Endothelial cell of umbilical vein (primary cell): Measurements from ENCODE around the gene PRKAR1B. TPM values are rescaled to one million over a fixed set of nuclear protein-coding genes. Genes with fewer than 3 reads are reported as not detected.

ENCODE experiments used
- BruUV-seq: library from RNA; stranded (reverse); fragments of 400-500 nt; replicated peaks from 2 replicates; lab custom pipeline; 2021; lab: Mats Ljungman, UMichigan
- CTCF ChIA-PET: fragments of 300-600, 350-600 bp; sonication (Branson Sonifier 250); formaldehyde crosslinking; loops from one replicate; lab custom pipeline; 2021; ENCODE audit warnings: antibody characterized with exemption, inconsistent platforms; lab: Charles Lee
- POLR2A ChIA-PET: fragments of 300-600, 350-600 bp; sonication (Branson Sonifier 250); formaldehyde crosslinking; loops from one replicate; lab custom pipeline; 2021; ENCODE audit warnings: antibody characterized with exemption, inconsistent platforms; lab: Charles Lee
- DNase-seq: peaks from one replicate; pipeline ENCODE4 v3.0.0-alpha.2; 2011; ENCODE audit warnings: low read depth, low spot score
- FAIRE-seq: peaks from 2 replicates; lab custom pipeline; 2011; peaks lifted over from hg19 to GRCh38; lab: Jason Lieb, UNC
- H2AFZ ChIP-seq: 2 replicates; pipeline ENCODE4 v1.6.0; 2012; ENCODE audit warnings: low read depth, low read length, control low read depth, inconsistent platforms
- H3K27ac ChIP-seq: 2 replicates; pipeline ENCODE4 v1.5.1; 2011; ENCODE audit warnings: low read depth, mild to moderate bottlenecking, control low read depth, low read length, moderate library complexity; ENCODE audit not compliant: insufficient read depth
- H3K27me3 ChIP-seq, 2 experiments: 2 replicates each; pipeline versions ENCODE4 v1.6.0 to v1.6.1; 2011; ENCODE audit warnings: low read length in 2 of 2, mixed read lengths in 1 of 2; ENCODE audit not compliant: control insufficient read depth in 2 of 2, insufficient read depth in 2 of 2
- H3K36me3 ChIP-seq, 2 experiments: 2 replicates in 1 of 2; 3 replicates in 1 of 2; pipeline ENCODE4 v1.5.1; 2011; ENCODE audit warnings: low read length in 2 of 2, mild to moderate bottlenecking in 1 of 2, moderate library complexity in 1 of 2; ENCODE audit not compliant: control insufficient read depth in 2 of 2, insufficient read depth in 2 of 2; ENCODE audit errors: extremely low read depth in 1 of 2
- H3K4me1 ChIP-seq: 3 replicates; pipeline ENCODE4 v1.5.1; 2011; ENCODE audit warnings: mild to moderate bottlenecking, low read length; ENCODE audit not compliant: control insufficient read depth, insufficient read depth; ENCODE audit errors: extremely low read depth
- H3K4me2 ChIP-seq: 2 replicates; pipeline ENCODE4 v1.6.1; 2011; ENCODE audit warnings: low read length, control low read depth, mixed read lengths; ENCODE audit not compliant: insufficient read depth
- H3K4me3 ChIP-seq, 3 experiments: fragments of 200-600 bp in 1 of 3; sonication (generic), shearing (Covaris generic) in 1 of 3; replicated peaks in 1 of 3; 2 replicates each; pipeline ENCODE4 v1.5.1; 2011 to 2016; ENCODE audit warnings: control low read depth in 3 of 3, low read length in 3 of 3, mild to moderate bottlenecking in 2 of 3, inconsistent platforms in 1 of 3, low read depth in 1 of 3, moderate library complexity in 1 of 3; ENCODE audit not compliant: insufficient read depth in 1 of 3
- H3K79me2 ChIP-seq: 2 replicates; pipeline ENCODE4 v1.6.0; 2012; ENCODE audit warnings: low read length, inconsistent platforms; ENCODE audit not compliant: control insufficient read depth, insufficient read depth
- H3K9ac ChIP-seq: replicated peaks from 2 replicates; pipeline ENCODE3; 2011; ENCODE audit warnings: low read length, control low read depth; ENCODE audit not compliant: insufficient read depth; ENCODE audit errors: extremely low read depth
- H3K9me1 ChIP-seq: replicated peaks from 3 replicates; pipeline ENCODE4 v1.6.0; 2011; ENCODE audit warnings: mild to moderate bottlenecking, low read length; ENCODE audit not compliant: control insufficient read depth, insufficient read depth; ENCODE audit errors: extremely low read depth
- H3K9me3 ChIP-seq: replicated peaks from 2 replicates; pipeline ENCODE4 v1.5.1; 2012; ENCODE audit warnings: low read length, inconsistent platforms; ENCODE audit not compliant: control insufficient read depth, insufficient read depth
- H4K20me1 ChIP-seq: replicated peaks from 2 replicates; pipeline ENCODE3; 2011; ENCODE audit warnings: mild to moderate bottlenecking, low read length; ENCODE audit not compliant: control insufficient read depth, insufficient read depth; ENCODE audit errors: extremely low read depth
- EZH2 ChIP-seq: IDR thresholded peaks from 2 replicates; pipeline ENCODE4 v1.6.1; 2012; ENCODE audit warnings: borderline replicate concordance, low read depth, mild to moderate bottlenecking, moderate library complexity, low read length, inconsistent platforms; ENCODE audit not compliant: severe bottlenecking
- FOS ChIP-seq: IDR thresholded peaks from 2 replicates; pipeline ENCODE4 v1.6.1; 2011; ENCODE audit warnings: mild to moderate bottlenecking, low read length, moderate library complexity, borderline replicate concordance; ENCODE audit not compliant: insufficient read depth
- GATA2 ChIP-seq: IDR thresholded peaks from 2 replicates; pipeline ENCODE4 v1.7.0; 2011; ENCODE audit warnings: low read depth, mild to moderate bottlenecking, moderate library complexity, mixed read lengths, low read length; ENCODE audit not compliant: insufficient read length, insufficient read depth
- JUN ChIP-seq: IDR thresholded peaks from 2 replicates; pipeline ENCODE4 v1.6.1; 2011; ENCODE audit warnings: borderline replicate concordance, low read depth; ENCODE audit not compliant: insufficient read length, insufficient read depth
- MYC ChIP-seq: IDR thresholded peaks from one replicate; pipeline ENCODE4 v1.6.1; 2011; ENCODE audit warnings: mild to moderate bottlenecking, low read depth, low read length
- POLR2A ChIP-seq: IDR thresholded peaks from 2 replicates; pipeline ENCODE4 v1.6.1; 2012; ENCODE audit warnings: low read depth, mild to moderate bottlenecking, control low read depth, low read length
- POLR2AphosphoS5 ChIP-seq: IDR thresholded peaks from 2 replicates; pipeline ENCODE4 v1.6.1; 2012; ENCODE audit warnings: low read depth, mild to moderate bottlenecking, control low read depth, low read length, moderate library complexity; ENCODE audit not compliant: insufficient read depth
- dilution Hi-C: fragments of 300-500 bp; cut with MboI; formaldehyde crosslinking; loops from one replicate; pipeline ENCODE4 v1.15.0; 2019; ENCODE audit warnings: low sequenced_read_pairs; ENCODE audit not compliant: extremely low pct_ligation_motif_present
- intact Hi-C: fragments of 100-400 bp; cut with micrococcal nuclease; formaldehyde crosslinking; loops from one replicate; pipeline ENCODE4 v1.10.0; 2022
- polyA plus RNA-seq, 4 experiments: library from polyadenylated mRNA; depleted of rRNA in 3 of 4; stranded (reverse) in 3 of 4; unstranded in 1 of 4; fragments of >200 nt; gene quantifications; 2 replicates each; pipeline versions ENCODE4 v1.2.1 to v1.2.3, GENCODE V29; 2011 to 2012; ENCODE audit warnings: missing spikeins in 1 of 4
- total RNA-seq: library from RNA; stranded (reverse); gene quantifications from 2 replicates; pipeline ENCODE4 v1.2.3, GENCODE V29; 2021
- TF ChIP-seq, protein P1 (sequence below): IDR thresholded peaks from 2 replicates; pipeline ENCODE4 v1.6.1; 2011; ENCODE audit not compliant: insufficient read depth, insufficient read length
- TF ChIP-seq, protein P2 (sequence below), 2 donors: IDR thresholded peaks; 1 replicate in 1 of 2; 2 replicates in 1 of 2; pipeline ENCODE4 v1.5.1; 2011; ENCODE audit warnings: low read length in 2 of 2, mild to moderate bottlenecking in 2 of 2, moderate library complexity in 2 of 2, control low read depth in 1 of 2, inconsistent platforms in 1 of 2, low read depth in 1 of 2; ENCODE audit not compliant: insufficient read depth in 1 of 2; ENCODE audit errors: extremely low read depth in 1 of 2

Gene PRKAR1B
- total and polyA plus RNA-seq, 2 donors (not counting 3 experiments of a cell fraction or from before 2014, with no cell fraction given), result 15.4 to 29.2 TPM

DNA sequence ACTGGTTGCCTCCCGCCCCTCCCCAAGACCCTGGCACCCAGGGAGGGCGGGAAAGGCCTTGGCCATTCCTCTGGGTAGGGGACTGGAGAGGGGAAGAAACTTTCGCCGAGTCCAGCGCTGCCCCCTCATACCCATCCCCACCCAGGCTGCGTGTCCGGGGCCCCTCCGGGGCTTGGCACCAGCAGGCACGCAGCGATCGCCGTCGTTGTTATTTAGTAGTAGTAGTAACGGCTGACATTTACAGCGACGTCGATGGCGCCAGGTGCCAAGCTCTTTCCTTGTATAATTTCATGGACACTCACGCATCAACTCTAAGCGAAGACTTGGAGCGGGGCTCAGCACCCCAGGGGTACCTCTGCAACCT, 204.1 kb downstream of the PRKAR1B start:
- ChIA-PET POLR2A (no interaction called here), CTCF (interaction anchor here (0.6 kb wide), 1 partner anchor 20 kb away, joined by 4 read pairs; no protein-coding TSS in a partner anchor)
- H3K27me3 ChIP-seq, result peaks cover 9 to 11% of the 10 kb centered on the region in 2 experiments
- no peaks in the 10 kb centered on the region for H3K9me3 ChIP-seq
- no peak overlapping the region for H3K4me3 ChIP-seq
- no peak overlapping the region for H3K9ac ChIP-seq
- H2AFZ ChIP-seq, result no peak overlapping the region
- no peak overlapping the region for H3K27ac ChIP-seq
- H3K36me3 ChIP-seq, result no peaks in the 10 kb centered on the region
- peaks cover 9% of the 10 kb centered on the region for H3K79me2 ChIP-seq
- dilution Hi-C loops, result no loop called here
- TF ChIP-seq MYC, result no peak
- TF ChIP-seq, protein P1, sequence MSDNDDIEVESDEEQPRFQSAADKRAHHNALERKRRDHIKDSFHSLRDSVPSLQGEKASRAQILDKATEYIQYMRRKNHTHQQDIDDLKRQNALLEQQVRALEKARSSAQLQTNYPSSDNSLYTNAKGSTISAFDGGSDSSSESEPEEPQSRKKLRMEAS, result no peak
- no peak for TF ChIP-seq EZH2
- TF ChIP-seq, protein P2, sequence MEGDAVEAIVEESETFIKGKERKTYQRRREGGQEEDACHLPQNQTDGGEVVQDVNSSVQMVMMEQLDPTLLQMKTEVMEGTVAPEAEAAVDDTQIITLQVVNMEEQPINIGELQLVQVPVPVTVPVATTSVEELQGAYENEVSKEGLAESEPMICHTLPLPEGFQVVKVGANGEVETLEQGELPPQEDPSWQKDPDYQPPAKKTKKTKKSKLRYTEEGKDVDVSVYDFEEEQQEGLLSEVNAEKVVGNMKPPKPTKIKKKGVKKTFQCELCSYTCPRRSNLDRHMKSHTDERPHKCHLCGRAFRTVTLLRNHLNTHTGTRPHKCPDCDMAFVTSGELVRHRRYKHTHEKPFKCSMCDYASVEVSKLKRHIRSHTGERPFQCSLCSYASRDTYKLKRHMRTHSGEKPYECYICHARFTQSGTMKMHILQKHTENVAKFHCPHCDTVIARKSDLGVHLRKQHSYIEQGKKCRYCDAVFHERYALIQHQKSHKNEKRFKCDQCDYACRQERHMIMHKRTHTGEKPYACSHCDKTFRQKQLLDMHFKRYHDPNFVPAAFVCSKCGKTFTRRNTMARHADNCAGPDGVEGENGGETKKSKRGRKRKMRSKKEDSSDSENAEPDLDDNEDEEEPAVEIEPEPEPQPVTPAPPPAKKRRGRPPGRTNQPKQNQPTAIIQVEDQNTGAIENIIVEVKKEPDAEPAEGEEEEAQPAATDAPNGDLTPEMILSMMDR (IDR thresholded peaks at IDR 0.05; ENCODE audit: extremely low read depth in 1 of 2, insufficient read depth in 1 of 2, low read depth in 1 of 2, low read length in 2 of 2), result no peak
- TF ChIP-seq POLR2AphosphoS5, result no peak
- no peak for TF ChIP-seq FOS
- TF ChIP-seq JUN, result no peak
- no peak for TF ChIP-seq GATA2
- TF ChIP-seq POLR2A, result no peak
- no peaks in the 10 kb centered on the region for H4K20me1 ChIP-seq
- no TSS peak for BruUV-seq
- DNase-seq, result no peak
- intact Hi-C loops, result loop anchor here (1.0 kb wide), 1 partner anchor 15 kb away; no protein-coding TSS in a partner anchor
- no peak for FAIRE-seq
- H3K4me2 ChIP-seq, result no peak overlapping the region
- peaks cover 11% of the 10 kb centered on the region for H3K4me1 ChIP-seq
- H3K9me1 ChIP-seq, result no peaks in the 10 kb centered on the region
